B cell (primary cell): ENCODE data around the gene MRC2.

ENCODE experiments used
- CTCF ChIP-seq: fragments of 200-600 bp; IDR thresholded peaks from one replicate; pipeline ENCODE4 v1.8.0; 2022; ENCODE audit warnings: antibody characterized with exemption, mild to moderate bottlenecking
- EZH2 ChIP-seq: IDR thresholded peaks from 2 replicates; pipeline ENCODE4 v1.6.1; 2012; ENCODE audit warnings: borderline replicate concordance, low read depth, mild to moderate bottlenecking, moderate library complexity, low read length; ENCODE audit not compliant: insufficient read depth, poor library complexity, severe bottlenecking

DNA sequence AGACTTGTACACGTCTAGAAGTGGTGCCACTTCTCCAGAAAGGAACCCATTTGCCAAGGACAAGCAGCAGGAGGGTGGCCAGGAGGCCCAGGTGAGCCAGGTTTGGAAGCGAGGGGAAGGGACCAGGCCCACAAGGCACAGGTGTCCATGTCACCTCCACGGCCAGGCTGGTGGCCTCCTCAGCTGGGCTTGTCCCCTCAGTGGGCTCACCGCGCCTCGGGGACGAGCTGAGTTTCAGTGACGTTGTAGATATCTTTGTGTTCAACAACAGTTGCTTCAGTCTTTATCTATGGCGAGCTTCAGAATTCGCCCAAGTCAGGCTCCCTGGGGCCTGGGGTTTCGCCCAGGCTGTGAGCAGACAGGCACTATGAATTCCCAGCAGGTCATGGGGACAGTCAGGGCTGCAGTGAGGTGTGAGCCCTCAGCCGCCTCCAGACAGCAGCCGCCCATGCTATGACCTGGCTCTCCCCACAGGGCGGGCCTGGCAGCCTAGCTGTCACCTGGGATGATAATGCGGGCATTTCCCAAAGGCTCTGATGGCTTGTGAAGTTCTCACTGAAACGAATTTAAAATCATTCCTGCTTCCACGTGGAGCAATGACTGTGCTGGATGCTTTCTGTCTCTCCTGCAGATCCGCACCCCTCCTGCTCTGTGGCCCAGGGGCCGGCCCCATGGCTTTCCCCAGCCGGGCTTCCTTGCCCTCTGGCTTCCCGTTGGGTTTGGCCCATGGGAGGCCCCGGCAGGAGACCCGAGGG, 89.5 kb downstream of the MRC2 start:
- TF ChIP-seq CTCF (no peak), EZH2 (no peak)
